ENCODE measurements around the gene TRMT11. TPM values are rescaled to one million over a fixed set of nuclear protein-coding genes. Genes with fewer than 3 reads are reported as not detected.

The TRMT11 gene
- total RNA-seq, 1 donor from 2014 or later: 28.7 TPM

DNA sequence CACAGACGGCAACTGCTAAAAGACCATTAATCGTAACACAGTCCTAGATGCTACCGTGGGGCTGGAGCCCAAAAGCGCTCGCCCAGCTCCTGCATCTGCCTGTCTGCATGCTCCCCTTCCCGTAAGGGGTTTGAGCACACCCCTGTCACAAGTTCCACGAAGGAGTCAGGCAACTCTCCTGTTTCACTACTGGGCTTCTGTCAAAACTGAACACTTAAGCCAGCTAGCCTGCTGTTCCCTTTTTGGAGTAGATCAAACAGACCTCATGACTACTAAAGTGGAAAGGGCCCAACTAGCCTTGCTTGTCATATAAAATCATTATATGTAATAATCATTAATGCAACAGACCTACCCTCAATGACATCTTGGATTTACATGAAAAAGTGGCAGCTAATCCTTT lies 61.3 kb downstream of the TRMT11 start:
- no peak for DNase-seq (ENCODE audit: low read depth)
- Histone ChIP-seq H3K36me3 (ENCODE audit: control insufficient read depth, insufficient read depth, low read length) (no peaks in the 10 kb centered on the region), H3K4me3 (ENCODE audit: low read depth, low read length) (no peak overlapping the region), H3K27me3 (ENCODE audit: control insufficient read depth, insufficient read depth, low read length) (no peaks in the 10 kb centered on the region)
- FAIRE-seq: no peak
- TF ChIP-seq, protein P1, sequence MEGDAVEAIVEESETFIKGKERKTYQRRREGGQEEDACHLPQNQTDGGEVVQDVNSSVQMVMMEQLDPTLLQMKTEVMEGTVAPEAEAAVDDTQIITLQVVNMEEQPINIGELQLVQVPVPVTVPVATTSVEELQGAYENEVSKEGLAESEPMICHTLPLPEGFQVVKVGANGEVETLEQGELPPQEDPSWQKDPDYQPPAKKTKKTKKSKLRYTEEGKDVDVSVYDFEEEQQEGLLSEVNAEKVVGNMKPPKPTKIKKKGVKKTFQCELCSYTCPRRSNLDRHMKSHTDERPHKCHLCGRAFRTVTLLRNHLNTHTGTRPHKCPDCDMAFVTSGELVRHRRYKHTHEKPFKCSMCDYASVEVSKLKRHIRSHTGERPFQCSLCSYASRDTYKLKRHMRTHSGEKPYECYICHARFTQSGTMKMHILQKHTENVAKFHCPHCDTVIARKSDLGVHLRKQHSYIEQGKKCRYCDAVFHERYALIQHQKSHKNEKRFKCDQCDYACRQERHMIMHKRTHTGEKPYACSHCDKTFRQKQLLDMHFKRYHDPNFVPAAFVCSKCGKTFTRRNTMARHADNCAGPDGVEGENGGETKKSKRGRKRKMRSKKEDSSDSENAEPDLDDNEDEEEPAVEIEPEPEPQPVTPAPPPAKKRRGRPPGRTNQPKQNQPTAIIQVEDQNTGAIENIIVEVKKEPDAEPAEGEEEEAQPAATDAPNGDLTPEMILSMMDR (IDR thresholded peaks at IDR 0.05; ENCODE audit: insufficient read depth, low read length, severe bottlenecking): no peak

DNA sequence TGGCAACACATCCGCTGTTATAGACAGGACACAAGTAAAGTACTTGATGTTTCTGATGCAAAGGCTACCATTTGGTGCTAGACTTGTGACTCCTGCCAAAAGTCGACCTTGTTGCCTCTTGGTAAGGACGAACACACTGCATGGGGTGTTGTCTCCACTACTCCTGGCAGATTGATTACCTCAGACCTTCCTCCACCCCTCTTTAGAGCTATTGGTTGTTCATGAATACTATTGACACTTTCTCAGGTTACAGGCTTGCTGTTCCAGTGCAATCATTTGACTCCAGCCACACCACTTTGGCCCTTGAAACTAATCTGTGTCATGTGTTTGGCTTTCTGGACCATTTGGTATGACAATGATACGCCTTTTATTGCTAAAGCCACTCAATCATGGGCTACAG lies 62.3 kb downstream of the TRMT11 start:
- no peak for FAIRE-seq

DNA sequence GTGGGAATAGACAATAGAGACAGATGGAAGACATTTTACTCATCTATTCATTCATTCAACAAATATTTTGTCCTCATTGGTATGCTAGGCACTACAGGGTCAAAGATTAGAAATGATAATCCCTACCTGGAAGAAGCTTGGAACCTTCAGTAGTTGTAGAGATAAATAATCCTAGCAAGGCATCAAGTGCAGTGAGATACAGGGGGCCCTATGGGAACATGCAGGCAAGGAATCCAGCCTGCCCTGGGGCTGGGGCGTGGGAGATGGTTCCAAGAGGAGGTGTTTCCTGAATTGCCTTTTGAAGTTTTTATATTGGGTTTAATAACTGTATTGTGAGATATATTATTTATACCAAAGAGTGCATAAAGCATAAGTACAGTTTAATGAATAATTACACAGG lies 64.5 kb downstream of the TRMT11 start:
- TF ChIP-seq, protein P1 (IDR thresholded peaks at IDR 0.05; ENCODE audit: insufficient read depth, low read length, severe bottlenecking): no peak
- FAIRE-seq: no peak
- H3K36me3 ChIP-seq (ENCODE audit: control insufficient read depth, insufficient read depth, low read length): no peaks in the 10 kb centered on the region

More for the DNA sequence above, 62.3 kb downstream of the TRMT11 start:
- Histone ChIP-seq H3K36me3 (ENCODE audit: control insufficient read depth, insufficient read depth, low read length) (no peaks in the 10 kb centered on the region), H3K27me3 (ENCODE audit: control insufficient read depth, insufficient read depth, low read length) (no peaks in the 10 kb centered on the region), H3K4me3 (ENCODE audit: low read depth, low read length) (no peak overlapping the region)
- TF ChIP-seq, protein P1 (IDR thresholded peaks at IDR 0.05; ENCODE audit: insufficient read depth, low read length, severe bottlenecking): no peak
- DNase-seq (ENCODE audit: low read depth): no peak

DNA sequence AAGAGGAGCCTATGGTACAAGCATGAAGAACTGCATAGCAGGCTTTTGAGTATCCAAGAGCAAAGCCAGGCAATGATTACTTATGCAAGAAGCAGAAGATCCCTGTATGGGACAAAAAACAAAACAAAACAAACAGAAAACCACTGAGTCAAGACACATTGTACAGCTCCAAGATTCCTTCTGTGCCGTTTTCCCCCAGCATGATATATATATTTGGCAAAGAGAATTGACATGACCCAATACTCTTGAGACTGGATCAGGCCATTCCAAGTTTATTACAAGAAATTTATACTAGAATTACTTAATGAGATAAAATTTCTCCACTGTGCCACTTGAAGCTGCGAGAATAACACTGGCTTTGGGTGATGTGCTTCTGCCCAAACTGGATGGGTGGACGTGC lies 65.5 kb downstream of the TRMT11 start:
- FAIRE-seq: no peak
- no peak for DNase-seq (ENCODE audit: low read depth)
- TF ChIP-seq, protein P1 (IDR thresholded peaks at IDR 0.05; ENCODE audit: insufficient read depth, low read length, severe bottlenecking): no peak
- Histone ChIP-seq H3K36me3 (ENCODE audit: control insufficient read depth, insufficient read depth, low read length) (no peaks in the 10 kb centered on the region), H3K4me3 (ENCODE audit: low read depth, low read length) (no peak overlapping the region), H3K27me3 (ENCODE audit: control insufficient read depth, insufficient read depth, low read length) (no peaks in the 10 kb centered on the region)

More for the DNA sequence above, 64.5 kb downstream of the TRMT11 start:
- no peak for DNase-seq (ENCODE audit: low read depth)
- H3K27me3 ChIP-seq (ENCODE audit: control insufficient read depth, insufficient read depth, low read length): no peaks in the 10 kb centered on the region
- no peak overlapping the region for H3K4me3 ChIP-seq (ENCODE audit: low read depth, low read length)

DNA sequence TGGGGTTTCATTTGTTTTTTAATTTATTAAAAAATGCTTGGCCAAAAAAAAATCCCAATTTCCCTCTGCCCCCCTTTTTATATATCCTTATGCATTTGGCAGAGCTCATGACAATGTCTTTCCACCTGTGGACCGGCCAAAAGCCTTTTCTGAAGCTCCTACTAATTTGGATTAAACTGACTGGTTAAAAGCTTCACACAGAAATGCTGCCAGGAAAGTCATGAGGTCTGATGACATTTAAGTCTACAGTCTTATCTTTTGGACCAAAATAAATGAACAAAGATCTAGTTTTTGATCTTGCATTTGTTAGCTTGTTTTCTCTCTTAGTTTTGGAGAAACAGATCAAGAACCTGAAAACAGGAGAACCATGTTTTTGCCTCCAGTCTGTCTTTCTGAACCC lies 66.1 kb downstream of the TRMT11 start:
- DNase-seq (ENCODE audit: low read depth): no peak
- TF ChIP-seq, protein P1 (IDR thresholded peaks at IDR 0.05; ENCODE audit: insufficient read depth, low read length, severe bottlenecking): no peak
- Histone ChIP-seq H3K27me3 (ENCODE audit: control insufficient read depth, insufficient read depth, low read length) (no peaks in the 10 kb centered on the region), H3K4me3 (ENCODE audit: low read depth, low read length) (no peak overlapping the region), H3K36me3 (ENCODE audit: control insufficient read depth, insufficient read depth, low read length) (no peaks in the 10 kb centered on the region)
- FAIRE-seq: no peak

DNA sequence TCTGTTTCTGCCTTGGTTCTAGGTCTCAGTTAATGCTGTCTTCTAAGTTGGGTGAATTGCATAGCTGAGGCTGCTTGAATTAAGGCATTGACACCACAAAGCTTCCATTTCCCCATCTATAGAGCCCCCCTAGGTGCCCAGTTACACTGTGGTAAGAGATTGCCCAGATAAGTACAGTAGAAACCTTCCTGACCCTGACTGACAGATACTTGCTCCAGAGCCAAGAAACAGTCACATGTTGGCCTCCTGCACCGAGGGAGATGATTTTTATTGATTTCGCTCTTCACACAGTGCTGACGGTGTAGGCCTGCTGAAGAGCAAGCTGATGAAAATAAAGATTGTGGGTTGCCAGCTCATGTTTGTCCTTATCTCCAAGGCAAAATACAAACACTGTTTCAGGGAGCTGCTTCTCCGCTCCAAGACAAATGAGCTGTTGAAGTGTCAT lies 67.9 kb downstream of the TRMT11 start:
- FAIRE-seq (no peak), DNase-seq (ENCODE audit: low read depth) (no peak)
- TF ChIP-seq, protein P1 (IDR thresholded peaks at IDR 0.05; ENCODE audit: insufficient read depth, low read length, severe bottlenecking): no peak

More for the DNA sequence above, 67.9 kb downstream of the TRMT11 start:
- Histone ChIP-seq H3K4me3 (ENCODE audit: low read depth, low read length) (no peak overlapping the region), H3K27me3 (ENCODE audit: control insufficient read depth, insufficient read depth, low read length) (no peaks in the 10 kb centered on the region), H3K36me3 (ENCODE audit: control insufficient read depth, insufficient read depth, low read length) (no peaks in the 10 kb centered on the region)

Data from bronchial epithelial cell (primary cell).